Measurements from ENCODE around the gene IZUMO3.
"Not testable (repeated sequence)": the region's sequence is repeated elsewhere in the genome, so short reads cannot be mapped to it uniquely, and the experiment has no call there.

Gene IZUMO3, protein sequence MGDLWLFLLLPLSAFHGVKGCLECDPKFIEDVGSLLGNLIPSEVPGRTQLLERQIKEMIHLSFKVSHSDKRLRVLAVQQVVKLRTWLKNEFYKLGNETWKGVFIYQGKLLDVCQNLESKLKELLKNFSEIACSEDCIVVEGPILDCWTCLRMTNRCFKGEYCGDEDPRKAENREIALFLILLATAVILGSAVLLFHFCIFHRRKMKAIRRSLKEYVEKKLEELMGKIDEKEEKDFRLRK
- 0 reads per million in 2 donors for total RNA-seq

DNA sequence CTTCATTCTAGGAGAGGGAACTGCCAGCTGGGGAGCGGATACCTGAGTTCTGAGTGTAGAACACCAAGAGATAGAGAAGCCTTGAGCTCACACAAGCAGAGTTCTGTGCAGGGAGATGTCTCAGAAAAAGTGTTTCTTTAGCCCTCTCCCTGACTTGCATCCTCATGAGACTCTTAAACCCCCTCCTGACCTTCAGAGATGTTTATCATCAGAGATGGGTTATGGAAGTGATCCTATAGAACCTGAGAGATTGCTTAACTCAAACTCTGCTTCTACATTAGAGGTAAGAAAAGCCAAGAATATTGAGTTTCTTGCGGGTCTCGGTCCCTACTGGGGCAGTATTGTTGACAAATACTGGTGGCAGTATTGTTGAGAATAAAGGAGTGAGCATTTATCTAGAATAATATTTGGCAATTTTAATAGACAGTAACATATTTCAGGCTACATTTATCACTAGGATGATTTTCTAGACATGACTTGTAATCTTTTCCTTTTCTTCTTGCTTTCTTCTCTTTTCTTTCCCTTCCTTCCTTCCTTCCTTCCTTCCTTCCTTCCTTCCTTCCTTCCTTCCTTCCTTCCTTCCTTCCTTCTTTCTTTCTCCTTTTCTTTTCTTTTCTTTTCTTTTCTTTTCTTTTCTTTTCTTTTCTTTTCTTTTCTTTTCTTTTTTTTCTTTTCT is at the start of gene IZUMO3:
Gene IZUMO3 (minus strand): TSS at position 51 of the 676 bp plus-strand sequence. CDS start 248 bp downstream, outside the sequence.
- no peak for DNase-seq

DNA sequence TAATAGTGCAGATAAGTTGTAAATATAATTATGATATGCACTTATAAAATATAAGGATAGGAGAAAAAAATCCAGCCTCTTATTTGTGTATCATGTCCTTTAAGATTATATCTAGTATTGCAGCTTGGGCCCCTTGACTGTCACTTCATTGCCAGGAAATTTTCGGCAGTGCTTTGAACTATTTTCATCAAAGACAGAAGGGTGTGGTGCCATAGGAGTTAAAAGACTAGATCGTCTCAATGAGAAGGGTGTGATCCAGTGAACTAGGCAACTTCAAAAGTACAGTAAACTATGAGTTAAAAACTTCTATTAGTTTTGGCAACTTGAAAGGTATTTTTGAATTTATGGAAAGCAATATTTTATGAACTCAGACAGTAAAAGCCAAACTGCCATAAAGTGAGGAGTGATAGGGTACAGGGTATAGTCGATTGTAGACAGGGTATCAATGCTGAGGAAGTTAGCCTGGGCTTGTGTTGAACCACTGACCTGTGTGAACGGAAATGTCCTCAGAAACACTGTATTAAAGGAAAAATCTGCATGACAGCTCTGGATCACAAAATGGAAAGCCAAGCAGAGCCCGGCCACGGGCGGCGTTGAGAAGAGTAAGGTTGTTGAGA is 48.6 kb upstream of the IZUMO3 start:
- no peak for DNase-seq

DNA sequence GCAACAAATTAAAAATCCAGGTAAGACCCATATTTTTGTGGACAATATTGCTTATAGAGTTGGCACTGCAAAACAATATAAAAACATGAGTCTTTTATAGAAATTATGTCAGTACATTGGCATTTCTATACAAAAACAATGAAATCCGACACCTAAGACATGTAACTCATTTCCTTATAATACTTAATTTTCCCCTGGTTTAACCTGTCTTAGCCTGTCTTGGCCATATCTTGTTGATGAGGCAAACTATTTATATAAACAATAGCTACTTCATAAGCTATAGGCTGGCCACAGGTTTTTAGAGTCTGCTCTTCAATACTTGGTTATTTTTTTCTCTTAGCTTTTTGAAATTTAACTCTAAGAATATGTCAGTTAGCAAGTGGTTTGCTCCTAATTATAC is 44.7 kb upstream of the IZUMO3 start:
- DNase-seq: no peak

DNA sequence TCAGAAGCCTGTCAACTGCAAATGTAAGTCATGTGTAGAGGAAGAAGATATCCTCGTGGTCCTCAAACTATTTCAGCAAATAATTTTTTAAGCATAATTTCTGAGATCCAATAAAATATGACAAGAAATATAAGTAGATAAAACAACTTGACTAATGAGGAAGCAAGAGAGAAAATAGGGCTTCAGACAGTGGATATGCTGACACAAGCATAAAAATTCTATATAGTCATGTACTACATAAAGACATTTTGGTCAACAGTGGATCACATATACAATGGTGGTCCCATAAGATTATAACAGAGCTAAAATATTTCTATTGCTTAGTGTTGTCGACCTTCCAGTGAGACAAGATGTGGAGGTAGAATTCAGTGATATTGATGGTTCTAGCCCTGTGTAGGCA is 42.2 kb upstream of the IZUMO3 start:
- DNase-seq: no peak

DNA sequence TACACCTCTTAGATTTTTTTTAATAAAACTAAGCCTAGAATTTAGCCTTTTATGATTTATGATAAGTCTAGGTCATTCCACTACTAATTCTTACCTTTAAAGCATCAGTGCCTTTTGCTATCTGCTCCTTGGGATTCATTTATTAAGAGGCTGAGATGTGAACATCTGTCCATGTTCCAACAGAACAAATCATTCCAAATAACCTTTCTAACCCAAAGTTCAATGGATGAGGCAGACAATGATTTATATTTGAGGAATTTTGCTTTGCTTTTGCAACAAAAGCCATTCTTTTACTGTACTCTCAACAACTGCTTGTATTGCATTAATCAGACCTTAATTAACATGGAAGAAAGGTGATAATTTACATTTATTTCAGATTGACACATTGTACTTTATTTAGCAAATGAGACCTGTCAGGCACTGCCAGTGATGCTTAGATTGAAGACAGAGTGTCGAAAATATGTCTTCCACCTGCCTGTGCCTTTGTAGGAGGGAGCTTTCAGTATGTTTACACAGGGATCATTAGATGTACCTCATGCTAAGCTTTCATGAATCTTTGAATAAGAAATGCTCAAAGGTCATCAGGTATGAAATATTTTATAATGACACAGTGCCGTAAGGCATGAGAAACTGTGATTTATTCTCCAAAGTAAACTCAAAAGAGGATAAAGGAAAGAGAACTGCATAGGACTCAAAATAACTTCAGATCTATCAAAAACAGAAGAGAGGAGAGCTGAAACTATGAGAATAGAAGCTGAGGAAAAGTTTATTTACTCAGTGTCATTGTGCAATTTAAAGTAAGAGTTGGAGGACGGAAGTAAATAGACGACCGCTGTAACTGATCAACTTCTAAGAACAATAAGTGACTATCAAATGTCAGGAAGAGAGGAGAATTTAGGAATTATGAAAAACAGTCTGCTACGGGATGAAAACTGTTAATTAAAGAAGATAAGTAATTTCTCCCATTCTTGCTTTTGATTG is 36.7 kb upstream of the IZUMO3 start:
- DNase-seq: no peak

DNA sequence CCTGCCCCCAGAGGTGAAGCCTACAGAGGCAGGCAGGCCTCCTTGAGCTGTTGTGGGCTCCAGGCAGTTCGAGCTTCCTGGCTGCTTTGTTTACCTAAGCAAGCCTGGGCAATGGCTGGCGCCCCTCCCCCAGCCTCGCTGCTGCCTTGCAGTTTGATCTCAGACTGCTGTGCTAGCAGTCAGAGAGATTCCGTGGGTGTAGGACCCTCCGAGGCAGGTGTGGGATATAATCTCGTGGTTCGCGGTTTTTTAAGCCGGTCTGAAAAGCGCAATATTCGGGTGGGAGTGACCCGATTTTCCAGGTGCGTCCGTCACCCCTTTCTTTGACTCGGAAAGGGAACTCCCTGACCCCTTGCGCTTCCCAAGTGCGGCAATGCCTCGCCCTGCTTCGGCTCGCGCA is 34.3 kb upstream of the IZUMO3 start:
- DNase-seq: not testable (repeated sequence)

DNA sequence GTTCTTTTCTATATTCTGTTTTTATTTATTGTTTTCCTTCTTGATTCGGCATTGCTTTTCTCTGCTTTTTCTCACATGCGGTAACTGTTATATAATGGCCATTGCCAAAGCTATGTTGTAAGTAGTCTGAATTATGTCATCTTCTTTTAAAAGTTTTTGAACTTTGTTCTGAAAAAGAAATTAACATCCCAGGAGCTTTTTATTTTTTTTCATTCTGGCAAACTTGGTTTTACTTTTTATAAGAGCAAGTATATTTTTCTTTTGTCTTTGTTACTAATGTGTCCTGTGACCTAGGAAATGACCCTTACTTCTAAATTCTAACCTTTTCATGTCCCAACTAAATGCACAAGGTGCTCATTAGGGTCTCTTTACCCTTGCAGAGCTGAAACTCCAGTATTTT is 26.7 kb upstream of the IZUMO3 start:
- DNase-seq: no peak

DNA sequence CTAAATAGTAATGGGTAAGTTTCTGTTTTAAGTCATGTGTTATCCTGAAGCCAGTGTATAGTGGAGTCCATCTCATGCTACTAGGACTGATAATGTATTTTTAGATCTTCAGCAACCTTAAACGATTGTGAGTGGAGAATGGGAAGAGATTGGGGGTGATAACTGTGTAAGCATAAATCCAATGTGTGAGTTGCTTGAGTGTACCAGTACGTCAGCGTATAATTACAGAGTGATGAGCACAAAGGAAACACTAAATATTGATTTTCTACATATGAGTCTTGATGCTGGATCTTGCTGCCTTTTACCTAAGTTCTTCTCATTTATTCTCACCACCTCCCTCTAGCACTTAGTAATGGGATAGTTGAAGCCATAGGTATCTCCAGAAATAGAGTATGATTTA is 16.3 kb upstream of the IZUMO3 start:
- no peak for DNase-seq

DNA sequence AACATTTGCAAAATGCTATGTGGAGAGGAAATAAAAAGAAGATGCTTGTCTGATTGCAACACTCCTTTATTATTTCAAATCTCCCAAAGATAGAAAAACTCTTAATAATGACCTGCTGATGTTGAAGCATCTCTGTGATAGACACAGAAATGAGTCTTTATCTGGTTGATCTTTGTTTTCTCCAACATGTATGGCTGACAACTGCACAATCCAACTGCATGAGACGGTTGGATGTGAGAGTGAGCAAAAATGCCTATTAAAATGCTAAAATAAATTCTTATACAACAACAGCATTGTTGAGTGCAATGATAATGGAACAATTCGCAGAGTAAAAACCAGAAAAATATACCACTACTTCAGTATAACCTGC is 7.5 kb upstream of the IZUMO3 start:
- DNase-seq: no peak

DNA sequence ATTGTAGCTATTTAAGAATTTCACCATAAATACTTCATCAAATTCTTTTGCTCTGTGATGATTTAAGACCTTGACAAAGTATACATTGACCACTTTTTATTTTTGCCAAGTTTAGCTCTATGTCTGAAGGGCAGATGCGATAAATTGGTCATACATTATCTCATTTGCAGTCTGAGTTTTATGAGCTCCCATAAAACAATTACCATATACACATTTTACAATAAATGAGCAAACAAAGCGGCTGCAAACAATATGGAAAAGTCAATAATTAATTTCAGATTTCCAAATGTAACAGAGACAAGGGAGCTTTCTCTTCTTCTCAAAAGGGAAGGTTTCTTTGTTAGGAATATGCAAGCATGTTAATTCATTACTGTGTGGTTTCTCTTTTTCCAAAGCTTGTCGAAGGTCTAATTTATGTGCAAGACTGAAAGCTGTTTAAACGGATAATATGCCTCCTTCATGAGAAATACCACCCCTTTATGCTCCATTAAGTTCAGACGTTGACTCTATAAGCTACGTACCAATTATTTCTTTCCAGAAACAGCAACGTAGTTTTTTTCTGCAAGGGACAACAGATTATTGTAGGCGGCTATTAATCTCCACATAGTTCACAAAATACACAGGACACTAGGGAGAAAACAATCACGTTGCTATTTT is 7.0 kb upstream of the IZUMO3 start:
- no peak for DNase-seq

DNA sequence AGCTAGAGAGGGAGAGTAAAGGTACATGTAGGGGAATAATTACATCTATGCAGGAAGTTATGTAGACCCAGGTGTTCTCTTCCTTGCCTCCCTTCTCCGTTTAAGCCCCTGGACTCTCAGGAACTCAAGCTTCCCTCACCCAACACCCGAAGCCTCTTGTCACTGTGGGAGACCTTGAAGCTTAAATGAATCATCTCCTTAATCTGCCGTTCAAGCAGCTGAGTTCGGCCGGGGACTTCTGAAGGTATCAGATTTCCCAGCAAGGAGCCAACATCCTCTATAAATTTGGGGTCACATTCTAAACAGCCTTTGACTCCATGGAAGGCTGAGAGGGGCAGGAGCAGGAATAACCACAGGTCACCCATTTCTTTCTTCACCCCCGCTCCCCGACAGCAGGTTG is 412 bp downstream of the IZUMO3 start:
- no peak for DNase-seq

DNA sequence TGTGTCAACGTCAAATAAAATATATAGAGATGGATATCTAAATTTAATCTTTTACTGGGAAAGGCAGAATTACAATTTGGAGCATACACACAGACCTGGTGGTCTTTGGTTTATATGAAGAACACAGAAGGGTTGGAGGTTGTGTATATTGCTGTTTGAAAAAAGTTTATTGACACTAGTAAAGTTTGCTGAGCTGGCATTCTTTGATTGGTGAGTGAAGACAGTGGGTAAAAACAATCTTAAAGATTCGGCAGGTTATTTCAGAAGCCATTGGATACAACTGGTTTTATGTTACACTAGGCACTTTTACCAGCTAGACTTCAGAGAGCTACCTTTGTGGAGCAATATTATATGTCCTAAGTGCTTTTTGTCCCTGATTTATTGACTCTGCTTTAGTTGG is 27.2 kb downstream of the IZUMO3 start:
- no peak for DNase-seq

DNA sequence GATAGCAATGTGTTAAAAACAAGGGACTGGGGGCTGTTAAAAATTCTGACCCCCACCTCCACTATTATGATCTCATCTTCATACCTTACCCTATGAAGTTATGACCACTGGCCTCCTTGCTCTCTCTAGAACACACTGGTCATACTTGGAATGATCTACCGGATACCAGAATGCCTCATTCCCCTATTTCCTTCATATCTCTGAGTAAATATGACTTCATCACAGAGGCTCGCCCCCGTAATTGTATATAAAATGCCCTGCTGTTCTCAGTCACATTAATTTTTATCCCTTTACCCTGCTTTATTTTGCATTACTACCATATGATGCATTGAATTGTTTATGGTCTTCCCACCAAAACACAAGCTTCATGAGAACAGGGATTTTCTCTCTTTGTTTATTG is 29.2 kb downstream of the IZUMO3 start:
- DNase-seq: no peak

DNA sequence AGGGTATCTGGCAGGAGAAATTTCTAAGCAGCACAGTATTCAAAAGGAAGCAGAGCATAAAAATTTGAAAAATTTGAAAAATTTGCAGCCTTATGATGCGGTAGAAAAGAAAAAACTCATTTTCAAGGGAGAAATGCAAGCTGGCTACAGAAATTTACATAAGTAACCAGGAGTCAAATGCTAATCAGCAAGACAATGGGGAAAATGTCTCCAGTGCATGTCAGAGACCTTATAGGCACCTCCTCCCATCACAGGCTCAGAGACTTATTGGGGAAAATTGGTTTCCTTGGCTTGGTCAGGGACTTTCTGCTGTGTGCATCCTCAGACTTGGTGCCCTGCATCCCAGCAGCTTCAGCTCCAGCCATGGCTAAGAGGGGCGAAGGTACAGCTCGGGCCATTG is 35.8 kb downstream of the IZUMO3 start:
- no peak for DNase-seq

DNA sequence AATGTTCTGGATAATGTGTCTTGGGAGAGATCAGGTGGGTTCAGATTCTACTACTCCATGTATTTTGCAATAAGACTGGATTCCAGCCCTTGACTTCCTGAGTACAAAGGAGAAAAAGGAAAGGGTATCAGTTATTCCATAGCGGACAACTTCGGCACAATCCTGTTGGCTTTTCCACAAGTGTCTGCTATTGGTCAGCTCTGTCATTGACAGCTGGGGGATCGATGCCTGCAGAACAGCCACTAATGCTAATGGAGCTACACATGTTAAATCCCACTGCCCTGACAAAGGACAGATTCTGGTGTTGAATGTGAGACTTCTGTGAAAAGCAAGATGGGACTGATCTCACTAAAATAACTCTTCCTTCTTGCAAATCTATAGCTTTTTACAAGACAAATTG is 41.2 kb downstream of the IZUMO3 start:
- no peak for DNase-seq

DNA sequence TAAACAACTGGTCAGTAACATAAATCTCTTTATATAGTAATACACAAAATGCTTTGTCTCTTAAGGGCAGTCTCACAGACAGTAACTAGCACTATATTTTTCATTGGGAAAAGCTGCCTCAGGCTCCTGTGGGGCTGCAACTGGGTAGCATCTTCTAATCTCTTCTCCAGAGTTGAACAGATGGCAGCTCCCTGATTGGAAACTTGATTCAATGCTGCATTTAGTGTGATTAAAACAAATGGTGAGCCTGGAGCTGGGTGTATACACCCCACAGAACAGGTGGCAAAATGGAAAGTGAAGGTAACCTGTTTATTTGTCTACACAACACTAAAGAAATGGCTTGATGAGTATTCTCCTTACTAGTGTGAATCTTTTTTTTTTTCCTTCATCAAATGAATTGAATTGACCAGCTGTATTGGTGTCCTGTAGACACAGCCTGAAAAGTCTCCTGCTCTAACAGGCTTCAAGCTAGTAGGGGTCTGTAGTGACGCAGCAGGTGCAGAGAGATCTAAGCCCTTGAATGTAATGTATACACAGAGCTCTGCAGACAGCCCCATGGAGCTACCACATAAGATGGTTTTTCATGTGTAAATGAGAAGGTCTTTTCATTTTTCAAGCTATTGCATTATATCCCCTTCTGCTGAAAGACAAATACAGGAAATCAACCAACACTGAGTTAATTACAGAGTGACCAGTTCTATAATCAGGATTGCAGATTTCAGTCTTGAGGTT is 43.3 kb downstream of the IZUMO3 start:
- DNase-seq: no peak

DNA sequence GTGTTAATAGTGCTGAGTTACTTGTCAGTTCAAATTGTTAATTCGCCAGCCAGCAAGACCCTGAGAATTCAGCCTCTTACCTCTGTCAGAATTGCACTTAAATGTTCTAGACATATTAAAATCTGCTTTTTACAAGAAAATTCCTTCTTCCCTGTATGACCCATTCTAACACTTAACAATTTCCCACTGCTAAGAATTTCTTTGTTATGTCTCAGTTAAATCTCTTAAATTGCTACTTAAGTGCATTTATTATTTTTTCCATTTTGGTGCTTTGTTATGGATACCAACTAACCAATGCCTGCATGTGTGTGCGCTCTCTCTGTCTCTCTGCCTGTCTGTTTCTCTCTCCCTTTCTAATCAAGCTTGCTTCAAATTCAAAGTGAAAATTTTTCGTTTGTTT is 44.9 kb downstream of the IZUMO3 start:
- no peak for DNase-seq

DNA sequence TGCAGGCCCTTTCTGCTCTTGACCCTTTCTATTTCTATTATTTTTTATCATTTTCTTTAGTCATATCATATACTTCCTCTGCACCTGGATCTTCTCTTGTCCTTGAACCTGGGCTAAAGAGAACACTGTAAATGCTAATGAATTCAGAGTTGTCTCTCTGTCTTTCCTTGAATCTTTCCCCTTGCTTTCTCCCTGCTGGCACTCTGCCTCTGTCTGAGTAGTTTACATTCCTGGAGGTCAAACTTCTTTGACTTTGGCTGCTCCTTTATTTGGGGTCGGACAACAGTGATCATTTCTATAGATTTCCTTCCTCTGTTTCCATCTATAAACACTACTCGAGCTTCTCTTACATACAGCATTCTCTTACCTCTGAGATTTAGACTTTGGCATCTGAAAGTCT is 47.1 kb downstream of the IZUMO3 start:
- DNase-seq: no peak

DNA sequence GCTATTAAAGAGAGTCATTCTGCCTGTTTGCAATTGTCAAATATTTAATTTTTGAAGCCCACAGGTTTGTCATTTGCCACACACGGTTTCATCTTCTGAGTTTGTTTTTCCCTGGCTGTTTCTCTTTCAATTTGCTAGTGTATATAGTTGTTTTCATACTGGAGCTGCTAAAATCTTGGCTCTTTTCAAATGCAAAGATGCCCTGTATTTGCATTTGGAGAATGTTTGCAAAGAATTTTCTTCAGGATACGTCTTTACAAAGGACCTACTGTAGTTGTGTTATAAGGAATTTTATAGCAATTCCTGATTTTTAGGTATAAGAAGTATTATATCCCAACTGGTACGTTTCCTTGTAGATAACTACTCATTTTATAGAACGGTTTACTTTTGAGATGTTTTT is 48.0 kb downstream of the IZUMO3 start:
- DNase-seq: no peak

Measured in activated gamma-delta T cell (primary cell).